GM19023 (cell line): ENCODE data around the gene TRPM5.

Source experiments
- ATAC-seq: cut with Tn5 transposase; IDR thresholded peaks from one replicate; pipeline ENCODE4 v1.9.1; 2021; ENCODE audit warnings: mild to moderate bottlenecking, moderate library complexity; ENCODE audit not compliant: unreplicated experiment

The TRPM5 gene

GRCh38 chr11:2409611-2410468 lies 34.5 kb downstream of the TRPM5 start:
- ATAC-seq, result no peak

GRCh38 chr11:2409126-2409525 lies 35.2 kb downstream of the TRPM5 start:
- no peak for ATAC-seq

DNA sequence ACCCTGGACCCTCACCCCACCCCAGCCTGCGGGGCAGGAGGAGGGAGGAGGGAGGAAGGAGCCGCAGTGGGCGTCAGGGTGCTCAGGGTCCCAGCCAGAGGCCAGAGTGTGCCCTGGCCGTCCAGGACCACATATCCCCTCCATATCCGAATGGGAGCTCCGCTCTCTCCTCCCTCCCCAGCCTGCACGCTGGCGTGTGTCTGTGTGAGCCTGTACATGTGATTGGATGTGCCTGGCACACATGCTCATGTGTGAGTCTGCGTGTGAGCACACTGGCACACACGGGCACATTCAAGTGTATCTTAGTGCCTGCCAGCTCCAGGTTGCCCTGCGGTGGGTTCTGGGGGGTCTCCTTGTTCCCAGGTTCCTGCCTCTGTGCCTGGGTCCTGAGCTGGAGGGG lies 35.6 kb downstream of the TRPM5 start:
- ATAC-seq, result no peak

DNA sequence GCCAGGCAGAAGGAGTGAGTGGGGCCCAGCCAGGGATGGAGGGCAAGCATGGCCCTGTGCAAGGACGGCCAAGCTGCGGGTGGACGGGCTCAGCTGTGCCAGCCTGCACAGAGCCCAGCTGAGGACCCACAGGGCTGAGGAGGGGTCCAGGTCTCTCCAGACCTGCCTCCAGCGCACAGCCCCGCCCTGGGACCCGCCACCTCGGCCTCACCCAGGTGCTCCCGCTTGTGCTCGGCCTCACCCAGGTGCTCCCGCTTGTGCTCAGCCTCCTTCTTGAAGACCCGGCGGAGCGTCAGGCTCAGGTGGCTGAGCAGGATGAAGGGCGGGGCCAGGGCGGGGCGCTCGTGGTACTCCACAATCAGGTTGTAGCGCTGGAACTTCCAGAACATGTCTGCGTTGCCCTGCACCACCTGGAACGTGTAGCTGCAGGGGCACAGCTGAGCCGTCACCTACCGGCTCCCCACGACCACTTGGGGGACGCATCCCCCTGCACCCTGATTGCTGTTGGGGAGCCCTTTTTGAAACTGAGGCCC lies 37.4 kb downstream of the TRPM5 start:
- no peak for ATAC-seq

DNA sequence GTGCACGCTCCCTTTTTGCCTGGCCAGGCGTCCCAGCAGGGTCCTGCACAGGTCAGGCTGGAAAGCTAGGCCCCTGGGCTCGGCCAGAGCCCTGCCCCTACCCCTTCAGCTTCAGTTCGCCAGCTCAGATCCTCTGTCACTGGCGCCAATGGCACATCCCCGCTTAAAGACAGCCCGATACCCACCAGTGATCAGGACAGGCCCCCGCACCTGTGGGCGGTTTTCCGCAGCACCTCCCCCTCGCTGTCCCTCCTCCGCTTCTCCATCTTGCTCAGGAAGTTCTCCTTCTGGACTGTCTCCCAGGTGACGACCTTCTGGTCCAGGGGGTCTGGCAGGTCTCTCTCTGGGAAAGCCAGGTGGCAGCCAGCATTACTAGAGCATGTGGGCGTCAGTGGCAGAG lies 37.9 kb downstream of the TRPM5 start:
- ATAC-seq, result no peak

GRCh38 chr11:2404735-2405196 lies 39.5 kb downstream of the TRPM5 start:
- no peak for ATAC-seq

GRCh38 chr11:2402890-2403645 lies 41.2 kb downstream of the TRPM5 start:
- no peak for ATAC-seq

- ATAC-seq, result no peak
These were observed 42.2 kb downstream of the TRPM5 start for GRCh38 chr11:2402106-2402505.

- ATAC-seq, result no peak
These were observed 42.8 kb downstream of the TRPM5 start for GRCh38 chr11:2401436-2401984.

DNA sequence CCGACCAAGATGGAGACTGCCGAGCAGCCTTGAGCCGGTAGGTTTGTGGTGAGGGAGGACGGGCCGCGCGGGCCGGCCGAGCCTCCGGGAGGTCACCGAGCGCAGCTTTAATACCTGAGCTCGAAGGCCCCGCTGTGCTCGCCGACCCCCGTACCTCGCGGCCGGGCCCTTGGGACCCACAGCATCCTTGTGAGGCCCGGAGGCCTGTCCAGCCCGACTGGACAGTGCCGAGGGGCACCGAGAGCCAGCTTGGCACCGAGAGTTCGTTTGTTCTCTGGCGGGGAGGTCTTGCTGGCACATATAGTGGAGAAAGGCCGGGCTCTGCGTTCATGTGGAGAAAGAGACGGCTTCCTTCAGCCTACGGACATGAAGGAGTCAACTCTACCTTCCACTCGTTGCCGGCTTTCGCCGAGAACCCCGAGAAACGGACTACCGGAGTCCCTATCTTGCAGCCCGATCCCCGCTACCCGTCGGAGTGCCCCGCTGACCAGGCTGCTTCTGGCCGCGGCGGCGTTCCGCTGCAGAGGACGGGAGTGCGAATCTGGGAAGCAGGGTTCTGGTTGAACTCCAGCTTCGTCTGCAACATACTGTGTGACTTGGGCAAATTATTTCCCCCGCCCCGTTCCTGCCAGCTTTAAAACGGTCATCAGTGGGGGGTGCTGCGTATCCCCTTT lies 43.4 kb downstream of the TRPM5 start:
- no peak for ATAC-seq

- ATAC-seq, result peak; percentile 82
These were observed 44.1 kb downstream of the TRPM5 start, which contains the start of gene TSSC4 for GRCh38 chr11:2400069-2400761. TSSC4 (plus strand) TSS chr11:2400750; CDS start chr11:2402634, 1,884 bp downstream.

DNA sequence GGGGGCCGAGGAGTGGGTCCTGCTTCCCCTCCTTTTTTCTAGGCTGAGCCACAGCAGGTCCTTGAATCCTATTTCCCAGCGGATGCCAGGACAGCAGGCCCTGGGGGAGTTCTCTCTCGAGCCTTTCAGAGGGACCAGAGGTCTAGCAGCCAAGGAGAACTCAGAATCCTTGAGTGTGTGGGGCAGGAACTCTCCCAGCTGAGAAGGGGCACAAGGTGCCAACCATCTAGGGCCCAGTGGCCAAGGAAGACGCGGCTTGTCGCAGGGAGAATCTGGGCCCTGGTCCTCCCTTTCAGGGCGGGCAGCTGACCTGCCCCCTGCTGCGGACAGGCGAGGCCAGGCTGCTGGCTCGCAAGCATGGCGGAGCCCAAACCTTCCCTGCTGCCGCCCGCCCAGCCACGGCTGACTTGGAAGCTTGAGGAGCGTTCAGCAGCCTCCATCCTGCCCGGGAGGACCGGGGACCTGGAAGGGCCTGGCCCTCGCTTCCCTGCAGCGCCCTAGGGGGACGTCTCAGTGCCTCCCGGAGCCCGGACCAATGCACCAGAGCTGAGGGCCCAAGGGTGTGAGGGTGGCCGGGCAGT lies 44.7 kb downstream of the TRPM5 start:
- peak; percentile 5 for ATAC-seq

DNA sequence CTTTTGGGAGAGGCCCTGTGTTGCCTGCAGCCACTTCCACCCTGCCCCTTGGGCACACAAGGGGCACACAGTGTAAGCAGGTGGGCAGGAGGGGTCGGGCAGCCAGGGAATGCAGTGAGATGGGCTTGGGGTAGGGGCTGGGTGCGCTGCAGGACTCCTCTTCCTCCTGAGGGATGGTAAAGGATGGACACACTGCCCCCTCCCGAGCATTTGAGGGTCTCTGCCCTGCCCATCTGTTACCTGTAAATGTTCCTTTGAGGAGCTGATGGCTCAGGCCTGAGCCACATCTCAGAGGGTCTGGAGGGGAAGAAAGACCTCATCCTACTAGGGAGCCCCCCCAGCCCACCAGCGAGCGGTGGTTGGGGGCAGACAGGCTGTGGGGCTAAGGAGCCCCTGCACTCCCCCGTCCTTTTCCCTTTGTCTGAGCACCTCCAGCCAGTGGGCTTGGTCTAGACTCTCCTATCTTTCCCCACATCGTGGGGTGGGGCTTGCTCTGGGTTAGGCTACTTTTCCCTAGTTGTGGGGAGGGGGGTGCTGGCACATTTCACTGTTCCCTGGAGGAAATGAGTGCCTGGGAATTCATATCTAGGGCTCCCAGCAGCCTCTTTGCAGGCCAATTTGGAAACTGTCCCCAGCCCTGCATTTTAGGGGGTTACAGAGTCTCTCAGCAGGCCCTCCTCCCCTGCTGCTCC lies 45.5 kb downstream of the TRPM5 start:
- no peak for ATAC-seq

GRCh38 chr11:2397005-2397404 lies 47.3 kb downstream of the TRPM5 start:
- ATAC-seq, result no peak

- no peak for ATAC-seq
These were observed 47.8 kb downstream of the TRPM5 start for GRCh38 chr11:2396471-2396870.

- no peak for ATAC-seq
These were observed 48.5 kb downstream of the TRPM5 start for GRCh38 chr11:2395856-2396255.

GRCh38 chr11:2395211-2395730 lies 49.0 kb downstream of the TRPM5 start:
- no peak for ATAC-seq

- ATAC-seq, result no peak
These were observed 49.6 kb downstream of the TRPM5 start for GRCh38 chr11:2394818-2395105.
